Activated CD4-positive, alpha-beta T cell treated with anti-CD3 and anti-CD28 coated beads, Interleukin-2, amount 10 ng/mL, durations not matched to agents 7 days and 5 days (primary cell): ENCODE measurements around the gene TRPM5. TPM values are rescaled to one million over a fixed set of nuclear protein-coding genes. Genes with fewer than 3 reads are reported as not detected.

ENCODE experiments used
- CTCF ChIA-PET: fragments of 350-600 bp; sonication (Branson Sonifier 250); formaldehyde crosslinking; loops from one replicate; lab custom pipeline; 2021; ENCODE audit warnings: antibody characterized with exemption; lab: Charles Lee
- POLR2A ChIA-PET: fragments of 350-600 bp; sonication (Branson Sonifier 250); formaldehyde crosslinking; loops from one replicate; lab custom pipeline; 2021; ENCODE audit warnings: antibody characterized with exemption; lab: Charles Lee
- DNase-seq: peaks from one replicate; pipeline ENCODE4 v3.0.0-alpha.2; 2020
- H3K27ac Mint-ChIP-seq: one replicate; pipeline ENCODE4 v1.8.0; 2021; ENCODE audit warnings: mild to moderate bottlenecking, moderate library complexity, mixed read lengths
- H3K27me3 Mint-ChIP-seq: one replicate; pipeline ENCODE4 v1.8.0; 2021; ENCODE audit warnings: mixed read lengths
- H3K36me3 Mint-ChIP-seq: one replicate; pipeline ENCODE4 v1.8.0; 2021; ENCODE audit warnings: low read depth, mixed read lengths
- H3K4me1 Mint-ChIP-seq: one replicate; pipeline ENCODE4 v1.8.0; 2021; ENCODE audit warnings: mixed read lengths
- H3K4me3 Mint-ChIP-seq: one replicate; pipeline ENCODE4 v1.8.0; 2021; ENCODE audit warnings: mild to moderate bottlenecking, moderate library complexity, mixed read lengths
- H3K9me3 Mint-ChIP-seq: one replicate; pipeline ENCODE4 v1.8.0; 2021; ENCODE audit warnings: mixed read lengths
- total RNA-seq, 2 experiments: library from RNA; stranded (reverse); gene quantifications; one replicate each; pipeline ENCODE4 v1.2.3, GENCODE V29; 2021

TRPM5 gene
- total RNA-seq, 2 experiments from 2014 or later, result 0.07 TPM; not detected in 1

GRCh38 chr11:2426826-2427521 lies 17.3 kb downstream of the TRPM5 start:
- H3K4me1 Mint-ChIP-seq, result no peaks in the 10 kb centered on the region
- no peaks in the 10 kb centered on the region for H3K36me3 Mint-ChIP-seq
- POLR2A ChIA-PET, result no interaction called here
- H3K9me3 Mint-ChIP-seq, result no peaks in the 10 kb centered on the region
- CTCF ChIA-PET, result interaction anchor here (0.7 to 8.4 kb wide), 8 partner anchors 7 to 461 kb away, joined by 3 to 88 read pairs (median 7); no protein-coding TSS in a partner anchor
- H3K4me3 Mint-ChIP-seq, result no peak overlapping the region
- no peak for DNase-seq
- H3K27ac Mint-ChIP-seq, result no peak overlapping the region
- no peaks in the 10 kb centered on the region for H3K27me3 Mint-ChIP-seq

DNA sequence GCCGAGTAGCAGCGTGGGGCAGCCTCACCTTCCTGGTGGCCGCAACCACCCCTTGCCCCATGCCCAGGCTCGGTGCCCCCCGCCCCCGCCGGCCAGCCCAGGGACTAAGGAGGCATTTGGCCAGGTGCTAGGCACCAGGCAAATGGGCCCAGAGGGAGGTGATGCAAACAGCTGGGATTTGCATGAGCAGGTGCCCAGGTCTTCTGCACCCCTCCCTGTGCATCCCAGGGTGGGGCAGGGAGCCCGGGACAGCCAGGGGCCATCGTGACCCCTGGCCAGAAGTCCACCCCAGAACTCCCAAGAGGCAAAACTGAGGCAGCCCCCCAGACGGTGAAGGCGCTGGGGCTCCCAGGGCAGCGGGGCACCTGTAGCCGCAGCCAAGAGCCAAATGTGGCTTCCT lies 18.1 kb downstream of the TRPM5 start:
- DNase-seq, result no peak
- CTCF ChIA-PET, result interaction anchor here (0.9 to 8.4 kb wide), 4 partner anchors 107 to 467 kb away, joined by 3 to 88 read pairs (median 6); no protein-coding TSS in a partner anchor
- no peaks in the 10 kb centered on the region for H3K9me3 Mint-ChIP-seq
- no peaks in the 10 kb centered on the region for H3K4me1 Mint-ChIP-seq
- POLR2A ChIA-PET, result no interaction called here
- no peak overlapping the region for H3K4me3 Mint-ChIP-seq
- H3K27me3 Mint-ChIP-seq, result no peaks in the 10 kb centered on the region
- H3K36me3 Mint-ChIP-seq, result no peaks in the 10 kb centered on the region
- H3K27ac Mint-ChIP-seq, result no peak overlapping the region

DNA sequence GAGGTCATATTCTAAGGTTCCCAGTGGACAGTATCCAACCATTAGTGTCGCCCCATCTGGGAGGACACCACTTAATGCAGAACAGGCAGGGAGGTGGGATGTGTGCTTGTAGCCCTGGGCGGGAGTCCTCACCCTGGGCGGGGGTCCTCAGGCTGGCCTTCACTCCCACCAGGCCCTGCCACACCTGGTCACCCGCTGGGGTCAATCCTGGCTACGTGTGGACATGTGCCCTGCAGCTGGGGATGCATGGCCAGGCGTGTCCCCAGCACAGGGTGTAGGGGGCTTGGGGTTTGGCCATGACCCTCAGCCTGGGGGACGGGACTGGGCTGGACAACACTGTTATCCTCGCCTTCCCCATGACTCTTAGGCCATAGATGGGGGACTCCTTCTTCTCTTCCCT lies 18.8 kb downstream of the TRPM5 start:
- Mint-ChIP-seq H3K27me3 (no peaks in the 10 kb centered on the region), H3K9me3 (no peaks in the 10 kb centered on the region), H3K4me1 (no peaks in the 10 kb centered on the region), H3K27ac (no peak overlapping the region), H3K36me3 (no peaks in the 10 kb centered on the region), H3K4me3 (no peak overlapping the region)
- DNase-seq, result no peak
- POLR2A ChIA-PET, result no interaction called here
- CTCF ChIA-PET, result interaction anchor here (0.6 to 8.4 kb wide), 5 partner anchors 107 to 467 kb away, joined by 3 to 88 read pairs (median 5); no protein-coding TSS in a partner anchor

GRCh38 chr11:2424811-2425495 lies 19.4 kb downstream of the TRPM5 start:
- H3K4me1 Mint-ChIP-seq, result no peaks in the 10 kb centered on the region
- no peaks in the 10 kb centered on the region for H3K9me3 Mint-ChIP-seq
- no peak for DNase-seq
- H3K27ac Mint-ChIP-seq, result no peak overlapping the region
- POLR2A ChIA-PET, result no interaction called here
- no peaks in the 10 kb centered on the region for H3K27me3 Mint-ChIP-seq
- H3K4me3 Mint-ChIP-seq, result no peak overlapping the region
- no peaks in the 10 kb centered on the region for H3K36me3 Mint-ChIP-seq
- CTCF ChIA-PET, result interaction anchor here (0.9 to 8.4 kb wide), 3 partner anchors 108 to 468 kb away, joined by 3 to 88 read pairs (median 5); no protein-coding TSS in a partner anchor

- Mint-ChIP-seq H3K9me3 (no peaks in the 10 kb centered on the region), H3K4me3 (no peak overlapping the region), H3K36me3 (no peaks in the 10 kb centered on the region), H3K4me1 (no peaks in the 10 kb centered on the region), H3K27ac (no peak overlapping the region), H3K27me3 (no peaks in the 10 kb centered on the region)
- ChIA-PET POLR2A (no interaction called here), CTCF (interaction anchor here (0.8 to 8.4 kb wide), 7 partner anchors 22 to 469 kb away, joined by 3 to 134 read pairs (median 4); partner anchors contain the start of gene TSSC4)
- no peak for DNase-seq
Observed at GRCh38 chr11:2423157-2424025, 20.9 kb downstream of the TRPM5 start.

DNA sequence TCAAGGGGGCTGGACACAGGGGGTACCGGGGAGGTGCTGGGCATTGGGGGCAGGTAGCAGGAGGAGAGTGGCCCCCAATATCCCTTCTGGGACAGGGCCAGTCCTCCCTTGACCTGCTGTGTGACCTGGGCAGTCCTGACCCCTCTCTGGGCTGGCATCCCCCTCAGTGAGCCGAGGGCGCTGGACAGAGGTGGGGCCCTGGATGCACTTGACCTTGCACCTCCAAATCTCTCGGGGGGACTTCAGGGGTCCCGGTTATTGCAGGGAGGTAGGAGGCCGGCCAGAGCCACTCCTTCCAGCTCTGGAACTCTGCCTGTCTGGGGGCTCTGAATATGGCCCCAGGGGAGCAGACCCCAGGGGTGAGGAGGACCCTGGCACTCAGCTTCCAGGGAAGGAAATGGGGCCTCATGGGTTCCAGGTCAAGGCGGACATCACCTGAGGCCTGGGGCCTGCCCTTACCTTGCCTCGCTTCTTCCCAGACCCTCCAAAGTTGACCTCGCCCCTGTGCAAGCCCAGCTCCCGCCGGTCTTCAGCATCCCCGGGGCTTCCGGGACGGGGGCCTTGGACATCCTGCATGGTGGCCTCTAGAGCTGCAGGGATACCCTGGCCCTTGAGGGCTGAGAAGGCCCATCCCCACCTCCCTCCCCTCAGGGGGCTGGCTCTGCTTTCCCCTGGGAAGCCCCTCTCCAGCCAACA lies 21.7 kb downstream of the TRPM5 start:
- H3K27me3 Mint-ChIP-seq, result no peaks in the 10 kb centered on the region
- no peak overlapping the region for H3K27ac Mint-ChIP-seq
- ChIA-PET CTCF (interaction anchor here (0.6 to 8.4 kb wide), 7 partner anchors 22 to 1872 kb away, joined by 3 to 134 read pairs (median 4); partner anchors contain the start of gene TSSC4), POLR2A (no interaction called here)
- no peak for DNase-seq
- no peaks in the 10 kb centered on the region for H3K4me1 Mint-ChIP-seq
- no peaks in the 10 kb centered on the region for H3K36me3 Mint-ChIP-seq
- H3K4me3 Mint-ChIP-seq, result no peak overlapping the region
- no peaks in the 10 kb centered on the region for H3K9me3 Mint-ChIP-seq

DNA sequence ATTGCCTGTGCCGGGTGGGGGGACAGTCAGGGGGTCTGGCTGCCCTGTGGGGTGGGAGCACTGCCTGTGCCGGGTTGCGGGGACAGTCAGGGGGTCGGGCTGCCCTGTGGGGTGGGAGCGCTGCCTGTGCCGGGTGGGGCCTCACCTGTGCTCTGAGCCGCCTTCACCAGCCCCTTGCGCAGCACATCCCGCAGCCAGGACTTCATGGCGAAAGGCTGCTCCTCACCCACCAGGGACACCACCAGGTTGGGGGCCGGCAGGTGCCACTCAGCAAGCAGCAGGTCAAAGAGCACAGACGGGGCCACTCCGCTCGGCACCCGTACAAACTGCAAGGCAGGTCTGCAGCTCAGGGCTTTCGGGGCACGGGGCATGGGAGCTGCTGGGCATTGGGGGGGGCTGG lies 22.3 kb downstream of the TRPM5 start:
- Mint-ChIP-seq H3K9me3 (no peaks in the 10 kb centered on the region), H3K27ac (no peak overlapping the region), H3K4me3 (no peak overlapping the region), H3K27me3 (no peaks in the 10 kb centered on the region), H3K4me1 (no peaks in the 10 kb centered on the region), H3K36me3 (no peaks in the 10 kb centered on the region)
- CTCF ChIA-PET, result interaction anchor here (0.6 to 8.4 kb wide), 8 partner anchors 108 to 1871 kb away, joined by 4 to 134 read pairs (median 17); partner anchors contain the start of genes C11orf21 and TSPAN32
- POLR2A ChIA-PET, result no interaction called here
- no peak for DNase-seq

GRCh38 chr11:2421226-2421994 lies 22.9 kb downstream of the TRPM5 start:
- no peak for DNase-seq
- Mint-ChIP-seq H3K9me3 (no peaks in the 10 kb centered on the region), H3K4me3 (no peak overlapping the region), H3K27me3 (no peaks in the 10 kb centered on the region), H3K27ac (no peak overlapping the region), H3K4me1 (no peaks in the 10 kb centered on the region), H3K36me3 (no peaks in the 10 kb centered on the region)
- CTCF ChIA-PET, result interaction anchor here (0.6 to 8.4 kb wide), 34 partner anchors 9 to 1870 kb away, joined by 3 to 134 read pairs (median 3); partner anchors contain the start of genes C11orf21, TSPAN32 and TSSC4
- POLR2A ChIA-PET, result no interaction called here

GRCh38 chr11:2420502-2421225 lies 23.6 kb downstream of the TRPM5 start:
- POLR2A ChIA-PET, result no interaction called here
- H3K9me3 Mint-ChIP-seq, result no peaks in the 10 kb centered on the region
- no peaks in the 10 kb centered on the region for H3K4me1 Mint-ChIP-seq
- DNase-seq, result peak; percentile 66
- CTCF ChIA-PET, result interaction anchor here (0.6 to 8.4 kb wide), 39 partner anchors 7 to 475 kb away, joined by 3 to 134 read pairs (median 4); partner anchors contain the start of genes C11orf21, TSPAN32 and TSSC4
- no peak overlapping the region for H3K27ac Mint-ChIP-seq
- no peak overlapping the region for H3K4me3 Mint-ChIP-seq
- H3K27me3 Mint-ChIP-seq, result no peaks in the 10 kb centered on the region
- H3K36me3 Mint-ChIP-seq, result no peaks in the 10 kb centered on the region

DNA sequence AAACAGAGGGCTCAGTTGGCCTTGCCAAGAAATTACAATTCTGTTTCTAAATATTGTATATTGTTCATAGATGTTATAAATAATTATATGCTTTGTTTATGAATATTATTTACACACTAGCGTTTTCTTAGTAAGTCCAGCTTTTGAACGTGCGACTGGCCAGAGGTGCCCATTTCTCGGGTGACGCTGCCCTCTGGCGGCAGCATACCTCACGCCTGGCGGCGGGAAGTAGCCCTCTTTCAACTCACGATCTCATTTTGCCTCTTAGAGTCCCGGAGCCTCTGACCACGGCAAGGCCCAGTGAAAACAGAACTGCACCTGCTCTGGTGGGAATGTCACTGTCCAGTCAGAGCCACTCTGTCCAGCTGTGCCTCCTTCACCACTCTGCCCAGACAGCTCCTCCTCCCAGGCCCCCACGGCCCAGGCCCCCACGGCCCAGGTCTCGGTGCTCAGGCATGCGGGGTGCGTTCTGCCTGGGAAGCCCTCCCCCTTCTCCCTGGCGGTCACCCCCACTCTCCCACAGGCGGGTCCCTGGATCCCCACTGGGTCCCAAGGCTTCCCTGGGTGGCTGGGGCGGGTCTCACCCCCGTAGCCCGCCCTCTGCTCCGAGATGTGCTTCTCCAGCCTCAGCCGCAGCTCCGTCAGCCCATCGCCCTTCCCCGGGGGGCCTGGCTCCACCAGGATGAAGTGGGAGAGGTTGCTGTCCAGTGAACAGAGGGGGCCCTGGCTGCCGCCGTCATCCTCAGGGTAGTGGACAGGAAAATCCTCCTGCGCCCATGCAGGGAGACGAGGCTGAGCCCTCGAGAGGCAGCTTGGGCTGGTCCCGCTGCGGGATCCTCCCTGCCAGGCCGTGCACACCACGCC lies 24.4 kb downstream of the TRPM5 start:
- no peaks in the 10 kb centered on the region for H3K9me3 Mint-ChIP-seq
- H3K4me3 Mint-ChIP-seq, result no peak overlapping the region

More for the DNA sequence above, 24.4 kb downstream of the TRPM5 start:
- ChIA-PET CTCF (interaction anchor here (0.8 to 8.4 kb wide), 39 partner anchors 8 to 587 kb away, joined by 3 to 134 read pairs (median 4); partner anchors contain the start of genes C11orf21, TSPAN32 and TSSC4), POLR2A (no interaction called here)
- peak; percentile 59 for DNase-seq
- H3K4me1 Mint-ChIP-seq, result no peaks in the 10 kb centered on the region
- H3K27me3 Mint-ChIP-seq, result no peaks in the 10 kb centered on the region
- no peaks in the 10 kb centered on the region for H3K36me3 Mint-ChIP-seq
- H3K27ac Mint-ChIP-seq, result no peak overlapping the region
